WTC11 (cell line): ENCODE measurements around the gene ZBTB21.
"Not testable (repeated sequence)": the region's sequence is repeated elsewhere in the genome, so short reads cannot be mapped to it uniquely, and the experiment has no call there.

Source experiments
- CREM ChIP-seq: sonication (generic); formaldehyde crosslinking; IDR thresholded peaks from 2 replicates; pipeline ENCODE4 v1.8.1; 2022; ENCODE audit warnings: mild to moderate bottlenecking, missing genetic modification reagents, moderate library complexity
- CTCF ChIP-seq: fragments of 200-600 bp; IDR thresholded peaks from 2 replicates; pipeline ENCODE4 v1.8.0; 2022; ENCODE audit warnings: antibody characterized with exemption
- ELF4 ChIP-seq: sonication (generic); formaldehyde crosslinking; IDR thresholded peaks from 2 replicates; pipeline ENCODE4 v1.8.1; 2022; ENCODE audit warnings: low read depth, mild to moderate bottlenecking, moderate library complexity, missing genetic modification reagents
- PRRX2 ChIP-seq: fragments of 250-450 bp; sonication (Bioruptor Pico); IDR thresholded peaks from 2 replicates; pipeline ENCODE4 v1.8.0; 2021; ENCODE audit warnings: mild to moderate bottlenecking
- USF2 ChIP-seq: sonication (generic); formaldehyde crosslinking; IDR thresholded peaks from 2 replicates; pipeline ENCODE4 v1.8.1; 2023; ENCODE audit warnings: mild to moderate bottlenecking, missing genetic modification reagents, moderate library complexity
- ZNF425 ChIP-seq: fragments of 250-450 bp; sonication (Bioruptor Pico); conservative IDR thresholded peaks from 2 replicates; pipeline ENCODE4 v1.9.0; 2021; ENCODE audit warnings: mild to moderate bottlenecking

- TF ChIP-seq CTCF; USF2 (CRISPR knock-in tag); CREM (CRISPR knock-in tag); ELF4 (CRISPR knock-in tag); ZNF425 (CRISPR knock-in tag); PRRX2 (CRISPR knock-in tag): not testable (repeated sequence)
These were observed 60.5 kb downstream of the ZBTB21 start for GRCh38 chr21:41949631-41950030.
